M059J (cell line): ENCODE results near the gene RIC8B. TPM values are rescaled to one million over a fixed set of nuclear protein-coding genes. Genes with fewer than 3 reads are reported as not detected.
A peak's percentile ranks its signal among the peaks of the same experiment; 100 is the strongest.

Experiments used
- DNase-seq: peaks from one replicate; pipeline ENCODE4 v3.0.0-alpha.2; 2012; ENCODE audit warnings: low read depth
- total RNA-seq: library from RNA; depleted of rRNA; stranded (reverse); fragments of >200 nt; shearing (Covaris generic); gene quantifications from 2 replicates; pipeline ENCODE4 v1.2.3, GENCODE V29; 2014

RIC8B gene
- total RNA-seq, 1 experiment from 2014 or later: 17.4 TPM

DNA sequence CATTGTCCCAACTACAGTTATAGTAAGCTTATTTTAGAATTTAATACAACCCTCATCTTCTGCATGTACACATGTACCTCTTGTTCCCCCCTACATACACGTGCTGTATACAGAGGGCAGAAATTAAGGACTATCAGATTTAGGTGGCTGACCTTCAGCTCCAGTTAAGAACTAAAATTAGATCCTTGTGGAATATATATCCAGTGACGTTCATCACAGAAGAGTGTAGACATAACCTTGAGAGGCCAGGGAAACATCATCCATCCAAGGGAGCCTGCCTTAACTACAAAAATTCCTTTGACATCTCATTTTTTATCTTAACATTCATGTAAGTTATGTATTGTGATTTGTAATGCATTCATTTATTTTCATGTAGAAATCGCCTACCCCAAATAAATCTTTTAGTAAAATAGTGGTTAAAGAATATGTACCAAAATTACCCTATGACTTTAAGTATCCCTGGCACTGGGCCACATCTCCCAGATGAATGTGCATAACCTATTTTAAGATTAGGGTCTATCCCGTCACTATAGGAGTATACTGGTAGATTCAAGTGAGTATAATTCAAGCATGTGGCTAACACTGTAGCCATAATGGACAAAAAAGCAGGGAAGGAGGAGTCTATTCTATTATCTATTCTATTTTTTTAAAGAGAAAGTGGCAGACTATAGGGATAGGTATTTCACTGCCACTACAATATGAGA lies 27.5 kb downstream of the RIC8B start:
- no peak for DNase-seq

- DNase-seq: no peak
These were observed 30.2 kb downstream of the RIC8B start for GRCh38 chr12:106804668-106805067.

- no peak for DNase-seq
These were observed 40.2 kb downstream of the RIC8B start for GRCh38 chr12:106814714-106815113.

- DNase-seq: no peak
These were observed 41.3 kb downstream of the RIC8B start for GRCh38 chr12:106815741-106816140.

DNA sequence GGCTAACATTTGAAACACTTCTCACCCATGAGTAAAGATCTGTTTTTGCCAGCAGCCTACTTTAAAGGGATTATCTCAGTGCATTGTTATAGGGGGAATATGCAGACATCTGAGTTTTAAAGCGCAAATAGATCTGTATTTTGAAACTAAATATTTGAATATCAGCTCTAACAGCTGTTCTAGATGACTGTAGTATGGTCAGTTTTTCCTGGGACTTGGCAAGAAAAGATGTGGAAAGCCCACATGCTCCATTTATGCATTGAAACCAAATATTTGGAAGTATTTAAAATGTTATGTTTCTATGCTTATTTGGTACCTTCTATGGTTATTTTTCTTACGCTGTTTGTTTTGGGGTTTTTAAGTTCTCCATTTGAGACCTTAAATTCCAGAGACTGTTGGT lies 41.7 kb downstream of the RIC8B start:
- DNase-seq: no peak

DNA sequence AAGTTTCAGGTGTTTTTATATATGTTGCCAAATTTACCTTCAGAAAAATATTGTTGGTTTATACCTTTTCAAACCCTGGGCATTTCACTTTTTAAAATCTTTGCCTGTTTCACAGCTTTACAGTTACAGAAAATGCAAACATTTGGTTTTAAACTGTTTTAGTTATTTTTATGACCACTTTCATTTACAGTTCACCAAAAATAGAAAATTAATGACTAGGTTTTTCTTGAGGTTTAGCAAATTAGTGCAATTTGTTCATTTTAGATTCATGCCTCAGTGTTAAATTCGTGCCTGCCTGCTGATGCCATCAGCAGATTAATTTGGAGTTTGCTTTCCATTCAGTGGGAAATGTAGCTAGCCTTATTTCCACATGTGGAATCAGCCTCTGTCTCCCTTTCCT lies 45.5 kb downstream of the RIC8B start:
- DNase-seq: no peak

- no peak for DNase-seq
These were observed 57.2 kb downstream of the RIC8B start for GRCh38 chr12:106831699-106832098.

DNA sequence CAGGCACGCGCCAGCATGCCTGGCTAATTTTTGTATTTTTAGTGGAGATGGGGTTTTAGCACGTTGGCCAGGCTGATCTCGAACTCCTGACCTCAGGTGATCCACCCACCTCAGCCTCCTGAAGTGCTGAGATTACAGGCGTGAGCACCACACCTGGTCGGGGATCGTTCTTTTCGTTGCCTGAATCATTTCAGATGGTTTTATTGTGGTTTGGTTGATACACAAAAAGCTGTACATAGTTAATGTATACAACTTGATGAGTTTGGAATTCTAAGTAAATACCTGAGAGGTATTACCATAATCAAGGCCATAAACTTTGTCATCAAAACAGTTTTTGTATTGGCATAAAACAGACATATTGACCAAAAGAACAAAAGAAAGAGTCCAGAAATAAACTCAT lies 63.3 kb downstream of the RIC8B start:
- no peak for DNase-seq

GRCh38 chr12:106839333-106839732 lies 64.9 kb downstream of the RIC8B start:
- no peak for DNase-seq

- DNase-seq: peak; percentile 79
These were observed 65.8 kb downstream of the RIC8B start for GRCh38 chr12:106840243-106840642.

DNA sequence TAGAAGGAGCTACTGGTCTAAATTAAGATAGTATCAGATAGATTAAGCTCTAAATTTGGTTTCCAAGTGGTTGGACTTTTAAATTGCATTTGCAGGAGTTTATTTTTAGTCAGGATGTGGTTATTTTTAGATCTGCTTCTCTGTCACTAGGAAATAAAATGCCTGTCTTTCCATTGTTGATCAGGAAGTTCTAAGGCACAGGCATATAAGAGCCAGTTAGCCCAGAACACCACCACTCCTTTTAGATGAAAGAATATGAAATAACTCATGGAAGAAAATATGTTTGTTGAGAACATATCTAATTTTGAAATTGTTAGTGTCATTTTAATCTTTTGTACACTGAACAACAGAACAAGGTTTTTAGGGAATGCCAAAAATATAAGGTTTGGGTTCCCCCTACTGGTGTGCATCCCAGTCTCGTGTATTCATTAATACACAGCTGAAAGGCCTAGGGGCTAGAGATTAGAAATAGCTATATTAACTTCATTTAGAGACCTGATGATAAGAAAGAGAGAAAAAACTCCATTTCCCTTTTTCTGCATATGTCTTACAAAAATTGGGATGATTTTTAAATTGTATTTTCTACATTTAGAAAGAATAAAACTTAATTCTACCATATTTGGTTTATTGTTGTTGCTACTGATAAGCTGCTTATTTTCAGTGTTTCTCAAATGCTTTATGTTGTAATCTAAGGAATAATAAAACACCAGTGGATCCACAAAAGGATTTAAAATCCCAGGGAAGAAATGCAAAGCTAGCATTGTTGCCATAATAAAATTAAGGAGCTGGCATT lies 67.2 kb downstream of the RIC8B start:
- DNase-seq: peak; percentile 58

DNA sequence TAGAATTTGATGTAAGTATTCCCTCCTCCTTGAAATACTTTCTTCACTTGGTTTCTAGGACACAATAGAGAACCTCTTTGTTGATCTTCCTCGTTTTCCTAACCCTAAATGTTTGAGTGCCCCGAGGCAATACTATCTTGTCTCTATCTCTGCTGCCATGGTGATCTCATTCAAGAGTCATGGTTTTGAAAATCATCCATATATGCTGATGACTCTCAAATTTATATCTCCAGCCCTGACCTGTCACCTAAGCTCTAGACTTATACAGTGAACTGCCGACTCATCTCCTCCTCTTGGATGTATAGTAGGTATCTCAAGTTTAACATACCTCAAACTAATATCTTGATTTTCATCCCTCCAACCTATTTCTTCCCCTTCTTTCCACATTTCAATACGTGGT lies 71.4 kb downstream of the RIC8B start:
- DNase-seq: no peak

DNA sequence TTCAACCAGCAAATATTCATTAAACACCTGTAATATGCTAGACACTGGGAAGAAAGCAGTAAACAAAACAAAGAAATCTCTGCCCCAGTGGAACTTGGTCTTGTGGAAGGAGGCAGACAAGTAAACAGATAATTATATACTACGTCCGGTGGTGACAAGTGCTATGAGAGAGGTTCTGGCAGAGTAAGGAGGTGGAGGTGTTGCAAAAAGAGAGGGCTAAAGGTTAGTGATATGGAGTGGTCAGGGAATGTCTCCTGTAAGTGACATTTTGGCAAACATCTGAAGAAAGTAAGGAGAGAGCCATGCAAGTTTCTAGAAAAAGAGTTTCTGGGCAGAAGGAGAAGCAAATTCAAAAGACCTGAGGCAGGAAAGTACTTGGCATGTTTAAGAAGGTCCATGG lies 73.4 kb downstream of the RIC8B start:
- no peak for DNase-seq

DNA sequence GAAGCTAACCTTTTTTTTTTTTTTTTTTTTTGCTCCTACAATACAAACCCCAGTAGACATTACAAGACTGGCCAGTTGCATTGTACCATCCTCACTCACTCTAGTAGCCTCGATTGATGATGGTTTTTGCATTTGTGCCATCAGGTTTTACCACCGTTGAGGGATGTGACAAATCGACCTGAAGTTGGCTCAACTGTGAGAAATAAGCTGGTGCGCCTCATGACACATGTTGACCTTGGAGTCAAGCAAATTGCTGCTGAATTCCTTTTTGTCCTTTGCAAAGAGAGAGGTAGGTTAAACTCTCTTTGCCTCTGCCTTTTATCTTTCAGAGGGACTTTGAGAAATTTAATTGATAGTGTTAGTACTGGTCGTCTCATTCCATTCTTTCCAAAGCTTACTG lies 76.8 kb downstream of the RIC8B start:
- no peak for DNase-seq

GRCh38 chr12:106854723-106855122 lies 80.2 kb downstream of the RIC8B start:
- no peak for DNase-seq

DNA sequence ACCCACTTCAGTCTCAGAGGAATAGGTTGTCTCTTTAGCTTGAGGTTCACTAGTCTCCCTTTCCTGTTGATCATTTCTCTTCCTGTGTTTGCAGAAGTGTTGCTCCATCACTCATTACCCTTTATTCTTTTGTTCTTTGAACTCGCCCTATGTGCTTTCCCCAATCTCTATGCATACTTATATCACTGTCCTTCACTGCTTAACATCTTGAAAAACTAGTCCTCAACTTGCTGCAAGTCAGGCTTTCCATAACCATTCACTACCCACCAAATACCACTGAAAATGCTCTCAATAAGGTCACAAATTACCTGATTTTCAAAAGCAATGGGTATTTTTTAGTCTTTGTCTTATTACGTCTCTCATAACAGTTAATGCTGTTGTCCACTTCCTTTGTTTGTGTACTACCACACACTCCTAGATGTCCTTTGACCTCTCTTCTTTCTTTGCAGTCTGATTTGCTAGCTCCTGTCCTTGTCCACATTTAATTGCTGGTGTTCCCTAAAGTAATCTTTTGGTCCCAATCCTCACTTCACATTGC lies 80.8 kb downstream of the RIC8B start:
- DNase-seq: no peak

DNA sequence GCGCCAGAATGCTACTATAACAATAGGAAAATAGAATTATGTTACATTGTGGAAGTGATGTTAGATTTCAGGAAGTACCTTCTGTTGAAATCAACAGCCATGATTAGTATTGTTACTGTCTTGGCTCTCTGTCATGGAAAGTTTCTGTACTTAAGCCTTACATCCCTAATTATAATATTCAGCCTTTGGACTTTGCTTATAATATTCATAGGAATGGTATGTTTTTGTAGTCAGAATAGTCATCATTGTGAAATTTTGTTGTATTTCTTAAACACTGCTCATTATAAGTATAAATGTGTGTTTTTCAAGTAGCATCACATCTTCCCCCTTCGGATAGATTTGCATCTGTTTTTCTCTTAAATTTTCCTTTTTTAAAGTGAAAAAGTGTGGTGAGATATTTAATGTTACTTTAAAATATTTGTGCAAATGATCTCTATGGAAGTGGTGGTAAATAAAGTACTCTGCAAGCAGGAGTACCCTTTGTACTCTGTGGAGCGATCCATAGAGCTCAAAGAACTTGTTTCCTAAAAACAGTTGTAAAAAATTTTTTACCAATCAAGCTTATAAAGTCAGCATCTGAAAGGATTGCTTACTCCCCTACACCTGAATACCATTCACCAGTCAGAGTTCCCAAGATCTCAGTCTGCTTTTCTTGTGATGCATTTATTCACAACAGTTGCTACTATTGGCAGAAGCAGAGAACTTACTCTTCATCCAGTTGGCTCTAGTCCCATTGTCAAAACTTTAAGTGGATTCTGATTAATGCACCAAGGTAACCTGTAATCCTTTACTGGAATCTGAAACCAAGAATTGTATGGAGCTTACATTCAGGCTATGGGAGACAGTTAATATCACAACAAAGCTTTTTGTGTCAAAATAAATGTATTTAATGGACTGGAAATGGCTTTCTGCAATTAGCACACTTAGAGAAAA lies 87.8 kb downstream of the RIC8B start:
- peak; percentile 25 for DNase-seq

DNA sequence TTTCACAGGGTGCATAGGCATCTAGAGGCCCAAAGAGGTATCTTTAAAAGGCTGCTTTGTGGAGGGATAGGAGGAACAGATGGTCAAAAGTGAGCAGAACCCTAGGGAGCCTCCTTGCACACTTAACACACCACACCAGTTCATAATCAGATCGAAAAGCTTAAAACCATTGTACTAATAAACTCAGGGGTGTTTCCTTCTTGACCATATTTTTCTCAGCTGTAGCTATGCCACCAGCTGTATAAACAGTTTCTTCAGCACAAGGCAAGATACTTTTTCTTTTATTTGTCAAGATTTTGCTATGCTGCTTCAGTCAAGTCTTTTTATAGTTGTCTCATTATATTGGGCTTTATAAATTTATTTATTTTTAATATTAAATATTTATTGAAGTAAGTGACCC lies 88.7 kb downstream of the RIC8B start:
- DNase-seq: no peak

GRCh38 chr12:106865683-106866082 lies 91.2 kb downstream of the RIC8B start:
- DNase-seq: no peak

DNA sequence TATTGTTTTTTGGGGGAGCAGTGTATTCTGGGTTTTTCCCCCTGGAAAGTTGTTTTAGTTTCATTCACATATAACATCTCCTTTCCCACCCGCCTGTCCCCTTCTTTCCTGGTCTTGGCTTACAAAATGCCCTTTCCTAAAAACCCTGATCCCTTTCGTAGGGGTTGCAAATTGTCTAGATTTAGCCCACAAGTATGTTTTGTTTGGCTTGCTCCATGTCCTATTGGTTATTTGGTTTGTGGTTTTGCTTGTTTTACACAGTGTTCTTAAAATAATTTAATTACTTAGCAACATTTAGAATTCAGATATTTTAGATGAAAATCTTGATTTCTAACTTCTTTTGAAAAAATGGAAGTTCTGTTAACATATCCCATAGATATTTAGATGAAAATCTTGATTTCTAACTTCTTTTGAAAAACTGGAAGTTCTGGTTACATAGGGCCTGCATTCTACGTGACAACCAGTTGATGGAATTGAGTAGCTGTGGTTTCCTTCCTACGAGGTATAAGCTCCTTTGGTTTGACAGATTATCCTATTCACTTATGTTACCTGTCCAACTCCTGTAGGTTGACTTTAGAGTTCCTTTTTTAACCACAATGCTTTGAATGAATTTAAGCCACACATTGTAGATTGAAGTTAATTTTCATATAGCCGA lies 92.1 kb downstream of the RIC8B start:
- DNase-seq: no peak

DNA sequence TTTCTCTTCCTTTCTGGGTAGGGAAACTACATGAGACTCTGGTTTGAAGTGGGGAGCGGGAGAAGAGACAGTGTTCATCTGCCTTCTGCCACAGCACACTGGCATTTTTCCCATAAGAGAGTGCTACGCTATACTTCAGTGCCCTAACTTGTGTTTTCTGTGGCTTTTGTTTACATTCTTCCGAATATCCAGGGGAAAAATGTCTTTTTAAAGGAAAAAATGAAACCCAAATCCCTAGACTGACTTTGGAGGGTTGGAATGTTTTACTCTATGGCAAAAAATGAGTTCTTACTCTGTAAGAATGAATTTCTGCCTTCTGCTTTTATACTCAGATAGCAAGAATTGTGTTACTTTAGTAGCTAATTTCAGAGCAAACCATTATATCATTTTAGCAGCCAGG lies 93.2 kb downstream of the RIC8B start:
- no peak for DNase-seq
